Activated CD4-positive, CD25-positive, alpha-beta regulatory T cell treated with anti-CD3 and anti-CD28 coated beads, Interleukin-2, amount 50 U/mL, for 72 hours (primary cell): ENCODE measurements around the gene KLF16.

Source experiments
- DNase-seq: peaks from one replicate; pipeline ENCODE4 v3.0.0; 2021

The KLF16 gene

GRCh38 chr19:1866693-1867348 lies 3.4 kb upstream of the KLF16 start:
- DNase-seq = no peak

GRCh38 chr19:1865172-1866010 lies 2.0 kb upstream of the KLF16 start:
- DNase-seq = no peak

GRCh38 chr19:1864480-1865171 lies 1.2 kb upstream of the KLF16 start:
- DNase-seq = peak; percentile 73

- DNase-seq = peak; percentile 88
Measured at GRCh38 chr19:1863638-1864479, 480 bp upstream of the KLF16 start.

- peak; percentile 68 for DNase-seq
Measured at GRCh38 chr19:1862424-1863327, 703 bp downstream of the KLF16 start.

GRCh38 chr19:1862068-1862423 lies 1.3 kb downstream of the KLF16 start:
- no peak for DNase-seq

GRCh38 chr19:1861599-1862031 lies 1.8 kb downstream of the KLF16 start:
- DNase-seq = no peak

- DNase-seq = no peak
Measured at GRCh38 chr19:1860821-1861598, 2.4 kb downstream of the KLF16 start.

GRCh38 chr19:1860042-1860775 lies 3.2 kb downstream of the KLF16 start:
- no peak for DNase-seq

- no peak for DNase-seq
Measured at GRCh38 chr19:1859331-1859781, 4.0 kb downstream of the KLF16 start.

- DNase-seq = no peak
Measured at GRCh38 chr19:1858412-1859081, 4.8 kb downstream of the KLF16 start.

- DNase-seq = no peak
Measured at GRCh38 chr19:1857648-1858326, 5.6 kb downstream of the KLF16 start.

GRCh38 chr19:1856698-1857603 lies 6.4 kb downstream of the KLF16 start:
- peak; percentile 75 for DNase-seq

GRCh38 chr19:1856345-1856697 lies 7.1 kb downstream of the KLF16 start:
- no peak for DNase-seq

GRCh38 chr19:1855828-1856255 lies 7.5 kb downstream of the KLF16 start:
- DNase-seq = no peak

- peak; percentile 81 for DNase-seq
Measured at GRCh38 chr19:1855040-1855827, 8.1 kb downstream of the KLF16 start.

GRCh38 chr19:1854542-1855039 lies 8.8 kb downstream of the KLF16 start:
- no peak for DNase-seq
